Measurements from ENCODE around the gene UNC5B.

The UNC5B gene

DNA sequence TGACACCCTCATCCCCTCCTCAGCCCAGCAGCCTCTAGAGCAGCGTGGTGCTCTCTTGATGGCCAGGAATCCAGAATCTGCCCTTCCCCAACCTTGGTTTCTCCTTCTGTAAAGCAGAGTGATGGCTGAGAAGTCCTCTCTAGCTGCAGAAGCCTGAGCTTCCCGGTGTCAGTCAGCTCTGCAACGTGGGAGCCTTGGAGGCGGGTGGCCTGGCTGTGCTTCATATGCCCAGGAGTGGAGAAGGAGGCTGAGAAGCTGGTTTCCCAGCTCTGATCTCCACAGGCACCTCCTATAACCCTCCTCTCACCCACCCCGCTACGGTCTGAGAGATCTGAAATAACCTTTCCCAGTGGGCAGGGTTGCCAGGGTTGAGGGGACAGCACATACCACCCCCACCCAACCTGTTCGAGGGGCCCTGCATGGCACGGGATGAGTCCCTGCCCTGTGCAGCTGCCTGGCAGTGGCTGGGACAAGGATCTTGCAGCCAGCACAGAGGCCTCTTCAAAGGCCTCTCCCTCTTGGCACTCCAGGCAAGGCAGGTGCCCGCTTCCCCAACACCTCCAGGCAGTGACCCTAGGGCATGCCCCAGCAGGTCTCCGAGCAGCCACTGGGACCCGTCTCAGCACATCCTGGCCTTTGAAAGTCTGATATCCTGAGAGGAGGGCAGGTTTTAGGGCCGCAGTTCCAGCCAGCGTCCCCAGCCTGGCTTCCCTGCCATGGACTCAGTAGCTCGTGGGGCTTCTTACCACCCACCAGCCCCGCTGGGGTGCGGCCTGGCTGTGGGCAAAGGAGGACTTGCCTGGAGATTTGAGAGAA is 88.4 kb downstream of the UNC5B start:
- no peak for DNase-seq (ENCODE audit: low read depth)

DNA sequence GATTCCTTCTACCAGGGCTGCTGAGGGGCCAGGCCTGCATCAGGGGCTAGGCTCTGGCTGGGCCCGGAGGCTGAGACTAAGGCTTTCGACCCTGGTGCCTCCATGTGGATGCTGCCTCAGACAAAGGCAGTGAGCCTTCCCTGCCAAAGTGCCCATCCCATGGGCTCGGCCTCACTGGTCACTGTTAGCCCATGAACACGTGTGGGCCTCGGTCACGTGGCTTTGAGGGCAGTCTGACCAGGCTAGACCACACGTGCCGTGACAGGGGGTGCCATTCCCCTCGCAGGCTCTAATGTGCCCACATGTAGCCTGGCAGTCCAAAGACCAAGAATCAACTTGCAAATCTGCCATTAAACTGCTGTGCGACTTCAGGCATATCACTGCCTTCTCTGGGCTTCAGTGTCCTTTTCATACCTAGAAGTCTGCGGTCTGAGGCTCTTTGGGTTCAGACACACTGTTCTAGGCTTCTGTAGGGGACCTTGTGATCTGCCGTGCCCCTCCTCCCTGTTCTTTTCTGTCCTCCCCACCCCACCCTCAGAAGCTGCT is 89.1 kb downstream of the UNC5B start:
- no peak for DNase-seq (ENCODE audit: low read depth)

DNA sequence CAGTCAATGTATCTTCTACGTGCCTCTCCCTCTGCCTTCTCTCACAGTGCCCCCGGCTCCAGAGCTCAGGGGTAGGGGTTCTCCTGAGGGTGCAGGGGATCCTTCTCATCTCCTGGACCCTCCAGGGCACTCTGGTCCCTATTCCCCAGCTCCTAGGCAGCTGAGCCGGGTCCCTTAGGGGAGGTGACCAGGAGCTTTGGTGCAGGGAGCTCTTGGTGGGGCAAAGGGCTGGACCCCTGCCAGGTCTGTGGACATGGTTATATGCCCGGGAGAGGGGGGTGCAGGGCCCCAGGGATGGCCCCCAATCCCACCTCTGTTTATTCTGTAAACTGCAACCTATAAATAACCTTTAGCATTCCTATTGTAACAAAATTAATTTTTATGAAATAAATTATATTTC is 90.1 kb downstream of the UNC5B start:
- no peak for DNase-seq (ENCODE audit: low read depth)

DNA sequence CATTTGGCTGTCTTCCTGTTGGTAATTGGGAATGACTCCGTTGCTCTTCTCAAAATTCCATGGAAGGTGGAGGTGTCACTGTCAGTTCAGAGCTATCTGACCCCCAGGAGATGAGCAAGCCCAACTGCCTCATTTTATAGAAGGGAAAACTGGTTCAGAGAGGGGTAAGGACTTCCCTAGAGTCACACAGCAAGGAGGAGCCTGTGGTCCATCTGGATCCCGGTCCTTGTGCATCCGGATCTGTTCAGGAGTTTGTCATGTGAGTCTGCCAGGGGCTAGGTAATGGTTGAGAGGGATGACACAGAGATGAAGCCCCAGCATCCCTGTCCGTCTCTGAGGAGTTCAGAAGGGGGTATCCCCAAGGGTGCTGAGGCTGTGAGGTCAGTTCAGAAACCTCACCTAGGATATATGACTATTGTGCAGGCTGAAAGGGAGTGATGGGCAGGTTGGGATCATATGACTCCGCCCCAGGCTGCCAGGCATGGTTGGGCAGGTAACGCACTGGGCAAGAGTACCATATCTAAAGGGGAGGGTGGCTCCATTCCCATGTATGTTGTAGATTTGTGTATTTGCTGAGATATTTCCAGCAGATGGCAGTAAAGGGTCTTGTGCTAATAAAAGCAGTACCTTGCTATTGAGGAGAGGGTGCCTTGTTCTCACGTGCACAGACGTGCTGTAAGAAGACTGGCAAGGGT is 90.7 kb downstream of the UNC5B start:
- DNase-seq (ENCODE audit: low read depth), result peak; percentile 47

GRCh38 chr10:71303569-71303907 is 91.2 kb downstream of the UNC5B start:
- no peak for DNase-seq (ENCODE audit: low read depth)

DNA sequence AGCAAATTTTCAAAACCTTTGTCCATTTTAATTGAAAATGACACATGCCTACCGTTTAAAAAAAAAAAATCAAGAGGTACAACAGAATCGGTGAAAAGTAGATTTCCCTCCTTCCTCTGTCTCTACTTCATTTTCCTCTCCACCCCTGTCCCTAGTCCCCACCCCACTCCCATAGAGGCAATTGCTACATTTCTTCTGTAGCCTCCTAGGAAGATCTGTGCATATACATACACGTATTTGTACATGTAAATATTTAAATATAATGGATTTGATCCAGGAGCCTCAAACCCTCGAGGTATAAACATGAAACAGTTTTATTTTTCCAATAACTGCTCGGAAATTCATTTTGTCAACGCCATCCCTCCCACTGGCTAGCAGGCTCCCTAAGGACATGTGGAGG is 92.5 kb downstream of the UNC5B start:
- DNase-seq (ENCODE audit: low read depth), result no peak

- no peak for DNase-seq (ENCODE audit: low read depth)
Measured at GRCh38 chr10:71306979-71307378, 94.6 kb downstream of the UNC5B start.

GRCh38 chr10:71307469-71308085 is 95.2 kb downstream of the UNC5B start:
- no peak for DNase-seq (ENCODE audit: low read depth)

GRCh38 chr10:71308244-71308643 is 95.9 kb downstream of the UNC5B start:
- no peak for DNase-seq (ENCODE audit: low read depth)

- DNase-seq (ENCODE audit: low read depth), result no peak
Measured at GRCh38 chr10:71308985-71309384, 96.6 kb downstream of the UNC5B start.

DNA sequence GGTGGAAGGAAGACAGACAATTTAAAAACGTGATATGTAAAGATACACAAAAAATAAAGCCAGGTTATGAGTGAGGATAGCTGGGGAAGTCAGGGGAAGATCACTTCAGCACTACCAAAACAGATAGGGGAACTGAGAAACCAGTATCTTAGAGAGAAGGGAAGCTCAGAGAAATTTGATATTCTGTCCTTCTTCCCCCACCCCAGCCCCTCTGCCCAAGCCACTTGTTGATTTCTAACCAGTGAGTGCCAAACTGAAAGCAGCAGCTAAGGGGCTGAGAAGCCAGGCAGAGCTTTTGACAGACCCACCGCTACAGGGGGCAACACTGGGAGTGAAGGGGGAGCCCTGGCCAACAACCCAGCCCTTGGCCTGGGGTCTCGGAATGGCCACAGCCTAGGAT is 97.5 kb downstream of the UNC5B start:
- DNase-seq (ENCODE audit: low read depth), result no peak

DNA sequence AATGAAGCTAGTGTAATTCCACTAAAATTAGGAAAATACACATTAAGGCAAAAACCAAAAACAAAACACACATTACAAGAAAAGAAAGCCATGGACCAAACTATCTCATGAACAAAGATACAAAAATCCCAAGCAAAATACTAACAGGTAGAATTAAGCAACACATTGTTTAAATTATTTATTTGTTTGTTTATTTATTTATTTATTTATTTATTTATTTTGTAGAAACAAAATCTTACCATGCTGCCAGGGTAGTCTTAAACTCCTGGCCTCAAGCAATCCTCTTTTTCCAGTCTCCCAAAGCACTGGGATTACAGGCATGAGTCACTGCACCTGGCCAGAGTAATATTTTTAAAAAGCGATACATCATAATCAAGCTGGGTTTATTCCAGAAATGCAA is 99.8 kb downstream of the UNC5B start:
- no peak for DNase-seq (ENCODE audit: low read depth)

- DNase-seq (ENCODE audit: low read depth), result peak; percentile 80
Measured at GRCh38 chr10:71312811-71313789, 100.7 kb downstream of the UNC5B start.

DNA sequence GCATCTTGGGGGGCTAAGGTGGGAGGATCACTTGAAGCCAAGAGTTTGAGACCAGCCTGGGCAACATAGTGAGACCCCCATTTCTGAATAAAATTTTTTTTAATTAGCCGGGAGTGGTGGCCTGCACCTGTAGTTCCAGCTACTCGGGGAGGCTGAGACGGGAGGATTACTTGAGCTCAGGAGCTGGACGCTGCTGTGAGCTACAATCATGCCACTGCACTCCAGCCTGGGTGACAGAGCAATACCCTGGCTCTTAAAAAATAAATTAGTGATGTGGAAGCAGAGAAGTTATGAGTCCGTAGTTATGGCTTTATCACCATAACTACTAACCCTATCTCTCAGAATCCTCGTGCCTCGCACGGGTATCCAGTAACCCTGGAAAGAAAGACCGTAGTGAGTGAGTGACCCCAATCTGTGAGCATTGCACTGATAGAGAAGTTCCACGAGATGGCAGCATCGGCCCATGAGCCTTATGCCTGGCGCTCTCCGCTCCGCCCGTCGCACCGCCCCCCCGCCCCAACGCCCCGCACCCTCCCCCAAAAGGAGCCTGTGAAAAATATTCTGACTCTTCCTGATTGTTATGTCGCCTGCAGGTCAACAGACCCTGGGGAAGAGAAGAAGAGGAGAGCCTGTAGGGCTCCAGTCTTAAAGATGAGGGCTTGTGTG is 101.8 kb downstream of the UNC5B start:
- peak; percentile 21 for DNase-seq (ENCODE audit: low read depth)

DNA sequence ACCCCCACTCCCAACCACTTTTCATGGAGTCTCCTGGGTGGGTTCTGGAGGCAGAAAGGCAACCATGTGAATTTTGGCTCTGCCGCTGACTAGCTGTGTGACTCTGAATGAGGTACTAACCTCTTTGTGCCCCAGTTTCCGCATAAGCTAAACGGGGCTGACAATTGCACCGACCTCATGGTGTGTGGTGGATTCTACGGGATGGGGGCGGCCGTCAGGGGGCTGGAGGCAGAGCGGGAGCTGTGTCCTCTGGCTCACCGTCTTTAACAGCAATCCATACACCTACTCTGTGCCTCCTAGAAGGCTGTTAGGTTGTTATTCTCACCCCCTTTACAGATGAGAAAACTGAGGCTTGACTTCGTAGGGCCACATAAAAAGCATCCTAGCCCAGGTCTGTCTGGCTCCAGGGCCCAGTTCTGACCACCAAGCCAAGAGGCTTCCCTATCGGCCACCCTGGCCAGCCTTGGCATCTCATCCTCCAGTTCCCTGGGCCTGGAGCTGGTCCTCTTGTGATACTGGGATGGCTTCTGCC is 102.4 kb downstream of the UNC5B start:
- DNase-seq (ENCODE audit: low read depth), result no peak

DNA sequence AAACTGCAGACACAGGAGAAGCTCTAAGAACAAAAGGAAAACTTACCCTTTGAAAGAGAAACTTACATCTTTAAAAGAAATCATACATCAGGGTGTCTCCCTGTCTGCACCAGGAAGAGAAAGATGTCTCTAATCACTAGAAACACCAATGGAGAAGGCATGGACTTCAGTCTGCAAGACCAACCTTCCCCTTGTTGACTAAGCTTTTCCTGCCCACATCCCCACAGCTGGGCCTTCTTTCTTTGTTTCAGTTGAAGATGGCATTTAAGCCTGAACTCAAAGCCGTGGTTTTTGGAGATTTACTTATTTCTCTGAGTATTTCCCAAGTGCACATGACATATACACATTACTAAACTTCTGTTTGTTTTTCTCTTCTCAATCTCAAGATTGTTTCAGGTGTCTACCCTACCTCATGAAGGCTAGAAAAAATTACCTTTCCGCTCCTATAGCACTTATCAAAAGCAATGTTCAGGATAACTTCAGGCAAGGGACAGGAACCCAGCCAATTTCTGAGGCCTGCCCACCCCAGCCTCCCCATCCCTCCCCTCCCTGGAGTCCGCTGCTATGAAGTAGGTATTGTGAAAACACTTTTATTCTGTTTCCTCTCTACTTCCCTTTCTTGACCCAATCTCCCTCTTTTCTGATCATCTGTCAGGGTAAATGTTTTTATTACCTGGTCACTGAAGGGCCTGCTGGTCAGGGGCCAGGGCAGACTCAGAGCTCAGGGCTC is 103.9 kb downstream of the UNC5B start:
- no peak for DNase-seq (ENCODE audit: low read depth)

DNA sequence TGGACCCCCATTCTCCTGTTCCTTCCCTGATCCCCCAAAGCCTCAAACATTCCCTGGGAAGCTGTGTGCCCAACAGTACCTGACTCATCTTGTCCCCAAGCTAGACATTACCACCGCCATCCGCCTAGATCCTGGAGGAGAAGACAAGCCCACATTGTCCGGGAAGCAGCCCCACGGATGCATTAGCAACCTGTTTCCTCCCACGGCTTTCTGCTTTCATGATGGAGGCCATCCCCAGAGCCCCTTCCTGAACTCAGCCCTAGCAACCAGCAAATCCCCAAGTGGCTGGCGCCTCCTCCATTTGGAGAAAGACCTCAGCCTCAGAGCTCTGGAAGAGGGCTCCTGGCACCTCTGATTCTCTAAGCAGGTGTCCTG is 104.4 kb downstream of the UNC5B start:
- no peak for DNase-seq (ENCODE audit: low read depth)

GRCh38 chr10:71317739-71318138 is 105.4 kb downstream of the UNC5B start:
- DNase-seq (ENCODE audit: low read depth), result no peak

GRCh38 chr10:71319042-71319799 is 106.9 kb downstream of the UNC5B start, which contains the start of gene SLC29A3:
Gene SLC29A3, plus strand, starts transcription at chr10:71319259. Its CDS starts 51 bp downstream, at chr10:71319310.
- peak; percentile 77 for DNase-seq (ENCODE audit: low read depth)

Data from fibroblast of gingiva (primary cell).